Lower leg skin (tissue), 4 donors: Measurements from ENCODE around the gene XPNPEP3. TPM values are rescaled to one million over a fixed set of nuclear protein-coding genes. Genes with fewer than 3 reads are reported as not detected.
"Not testable (repeated sequence)": the region's sequence is repeated elsewhere in the genome, so short reads cannot be mapped to it uniquely, and the experiment has no call there.

ENCODE experiments used
- DNase-seq, 2 donors: peaks; one replicate each; pipeline ENCODE4 v3.0.0-alpha.2; 2019; ENCODE audit warnings: low spot score in 2 of 2
- H3K4me3 ChIP-seq: fragments of 200-600 bp; sonication (generic); 2 replicates; pipeline ENCODE4 v1.5.1; 2017; ENCODE audit warnings: mild to moderate bottlenecking, low read depth; ENCODE audit not compliant: poor library complexity, severe bottlenecking
- CTCF ChIP-seq, 3 donors: fragments of 450-650 bp; IDR thresholded peaks; one replicate each; pipeline ENCODE4 v1.5.1; 2016; ENCODE audit warnings: antibody characterized with exemption in 3 of 3, mild to moderate bottlenecking in 3 of 3, moderate library complexity in 2 of 3
- POLR2A ChIP-seq, 2 donors: fragments of 450-650 bp; IDR thresholded peaks; one replicate each; pipeline ENCODE4 v1.6.1; 2016 to 2017; ENCODE audit warnings: antibody characterized with exemption in 2 of 2, mild to moderate bottlenecking in 1 of 2, moderate library complexity in 1 of 2
- WGBS, 2 donors: methylation state at CpG; one replicate each; pipeline ENCODE4 v1.1.5; 2018; 5-methylcytosine and 5-hydroxymethylcytosine counted together
- intact Hi-C: fragments of 100-400 bp; cut with DNase I; formaldehyde crosslinking; loops from one replicate; pipeline ENCODE4 v1.15.0; 2023; ENCODE audit warnings: low total_unique reads
- total RNA-seq, 4 donors: library from RNA; depleted of rRNA; stranded (reverse); fragments of >200 nt; gene quantifications; one replicate each; pipeline ENCODE4 v1.1.0, GENCODE V29; 2016

The XPNPEP3 gene
- total RNA-seq, 4 donors from 2014 or later = 8.7 to 11.2 (median 10.6) TPM

GRCh38 chr22:40818747-40819598, 38.0 kb upstream of the XPNPEP3 start, which contains the start of gene SLC25A17:
TSS of gene SLC25A17 (minus strand) at chr22:40819346. CDS start at chr22:40819248, 98 bp downstream.
- TF ChIP-seq POLR2A (IDR thresholded peaks at IDR 0.05) (no peak), CTCF (IDR thresholded peaks at IDR 0.05) (peak in 1 of 3 donors; percentile 41)
- WGBS, 2 donors = 0 to 1% methylated on average over 39 to 58 of the region's 61 CpGs
- peak within 1 kb of the TSS; percentile 93 for H3K4me3 ChIP-seq
- peak; percentile 83 to 98 for DNase-seq
- intact Hi-C loops = no loop called here

- intact Hi-C loops = no loop called here
- peak overlapping the region; percentile 25 for H3K4me3 ChIP-seq
Measured at GRCh38 chr22:40819599-40820140, 37.3 kb upstream of the XPNPEP3 start.

GRCh38 chr22:40823426-40823825, 33.5 kb upstream of the XPNPEP3 start:
- no peak for DNase-seq
- 50 to 58% methylated on average over 1 of the region's 1 CpG for WGBS, 2 donors
- intact Hi-C loops = no loop called here
- no peak overlapping the region for H3K4me3 ChIP-seq
- TF ChIP-seq CTCF (IDR thresholded peaks at IDR 0.05) (no peak), POLR2A (IDR thresholded peaks at IDR 0.05) (no peak)

More at GRCh38 chr22:40819599-40820140, 37.3 kb upstream of the XPNPEP3 start:
- no peak for TF ChIP-seq CTCF (IDR thresholded peaks at IDR 0.05)
- no peak for TF ChIP-seq POLR2A (IDR thresholded peaks at IDR 0.05)
- 0 to 5% methylated on average over 4 of the region's 4 CpGs for WGBS, 2 donors
- DNase-seq = no peak

- 98 to 100% methylated on average over 2 of the region's 2 CpGs for WGBS, 2 donors
- intact Hi-C loops, H3K4me3 ChIP-seq, DNase-seq: not testable (repeated sequence)
Measured at GRCh38 chr22:40826292-40826691, 30.7 kb upstream of the XPNPEP3 start.

- 82 to 83% methylated on average over 7 of the region's 7 CpGs for WGBS, 2 donors
- intact Hi-C loops = no loop called here
- TF ChIP-seq CTCF (IDR thresholded peaks at IDR 0.05) (no peak), POLR2A (IDR thresholded peaks at IDR 0.05) (no peak)
- H3K4me3 ChIP-seq = no peak overlapping the region
- no peak for DNase-seq
Measured at GRCh38 chr22:40826984-40827741, 29.8 kb upstream of the XPNPEP3 start.

- intact Hi-C loops = no loop called here
- no peak for DNase-seq
- no peak overlapping the region for H3K4me3 ChIP-seq
- TF ChIP-seq POLR2A (IDR thresholded peaks at IDR 0.05) (no peak), CTCF (IDR thresholded peaks at IDR 0.05) (no peak)
- WGBS, 2 donors = 90 to 93% methylated on average over 6 of the region's 6 CpGs
Measured at GRCh38 chr22:40829131-40829530, 27.8 kb upstream of the XPNPEP3 start.
